COLO668 (cell line): ENCODE data around the gene NPIPB2.
A peak's percentile ranks its signal among the peaks of the same experiment; 100 is the strongest.
"Not testable (repeated sequence)": the region's sequence is repeated elsewhere in the genome, so short reads cannot be mapped to it uniquely, and the experiment has no call there.

Source experiments
- DNase-seq: peaks from one replicate; lab custom pipeline; 2025; ENCODE audit not compliant: unreplicated experiment; lab: John Stamatoyannopoulos, UW

Gene NPIPB2

GRCh38 chr16:11962457-11962856 is 20.6 kb upstream of the NPIPB2 start:
- DNase-seq: not testable (repeated sequence)

- no peak for DNase-seq
Observed at GRCh38 chr16:11957591-11958395, 15.9 kb upstream of the NPIPB2 start.

- DNase-seq: no peak
Observed at GRCh38 chr16:11956558-11956957, 14.7 kb upstream of the NPIPB2 start.

- no peak for DNase-seq
Observed at GRCh38 chr16:11955713-11956123, 13.9 kb upstream of the NPIPB2 start.

GRCh38 chr16:11953576-11953975 is 11.7 kb upstream of the NPIPB2 start:
- DNase-seq: not testable (repeated sequence)

GRCh38 chr16:11950388-11950787 is 8.5 kb upstream of the NPIPB2 start:
- DNase-seq: no peak

GRCh38 chr16:11949527-11949926 is 7.7 kb upstream of the NPIPB2 start:
- DNase-seq: peak; percentile 26

- DNase-seq: no peak
Observed at GRCh38 chr16:11948819-11949218, 7.0 kb upstream of the NPIPB2 start.

GRCh38 chr16:11946433-11946832 is 4.6 kb upstream of the NPIPB2 start:
- DNase-seq: no peak

GRCh38 chr16:11927350-11927749 is 14.5 kb downstream of the NPIPB2 start:
- DNase-seq: not testable (repeated sequence)

- not testable (repeated sequence) for DNase-seq
Observed at GRCh38 chr16:11924046-11924445, 17.8 kb downstream of the NPIPB2 start.

- DNase-seq: peak; percentile 72
Observed at GRCh38 chr16:11916524-11917285, 25.1 kb downstream of the NPIPB2 start.

- peak; percentile 99 for DNase-seq
Observed at GRCh38 chr16:11915644-11916523, 26.0 kb downstream of the NPIPB2 start, which contains the start of gene GSPT1. Gene GSPT1, minus strand, starts transcription at chr16:11915956. Its CDS starts 236 bp downstream, at chr16:11915720.

- peak; percentile 52 for DNase-seq
Observed at GRCh38 chr16:11915114-11915643, 26.7 kb downstream of the NPIPB2 start.

- DNase-seq: peak; percentile 34
Observed at GRCh38 chr16:11914210-11915113, 27.4 kb downstream of the NPIPB2 start.

GRCh38 chr16:11913425-11914079 is 28.3 kb downstream of the NPIPB2 start:
- no peak for DNase-seq

- DNase-seq: no peak
Observed at GRCh38 chr16:11909653-11910545, 31.9 kb downstream of the NPIPB2 start.
